ENCODE data around the gene DEFB132. TPM values are rescaled to one million over a fixed set of nuclear protein-coding genes. Genes with fewer than 3 reads are reported as not detected.
"Not testable (repeated sequence)": the region's sequence is repeated elsewhere in the genome, so short reads cannot be mapped to it uniquely, and the experiment has no call there.

DEFB132 gene
- total and polyA plus RNA-seq, 8 donors = 0.02 TPM; not detected in 7

- no peak for ATAC-seq
- Histone ChIP-seq H3K4me3 (no peak overlapping the region), H3K27ac (no peak overlapping the region), H3K9me3 (no peaks in the 10 kb centered on the region), H3K27me3 (no peaks in the 10 kb centered on the region), H3K36me3 (no peaks in the 10 kb centered on the region), H3K4me1 (no peaks in the 10 kb centered on the region)
- WGBS, 2 donors = 78 to 80% methylated on average over 2 of the region's 2 CpGs
- TF ChIP-seq CTCF (IDR thresholded peaks at IDR 0.05) = no peak
- intact Hi-C loops (cut with DNase I) = no loop called here
- FAIRE-seq = no peak
- DNase-seq = no peak
These were observed 14.6 kb upstream of the DEFB132 start for GRCh38 chr20:242905-243304.

GRCh38 chr20:251354-251753 is 6.2 kb upstream of the DEFB132 start:
- H3K36me3 ChIP-seq = no peaks in the 10 kb centered on the region
- peaks cover 0 to 4% (median 0%) of the 10 kb centered on the region in 4 donors for H3K27me3 ChIP-seq
- 66 to 83% methylated on average over 2 of the region's 2 CpGs for WGBS, 2 donors
- intact Hi-C loops (cut with DNase I) = no loop called here
- no peak for FAIRE-seq
- no peak overlapping the region for H3K4me3 ChIP-seq
- no peak for ATAC-seq
- H3K9me3 ChIP-seq = no peaks in the 10 kb centered on the region
- no peak overlapping the region for H3K27ac ChIP-seq
- TF ChIP-seq CTCF (IDR thresholded peaks at IDR 0.05) = no peak
- DNase-seq = no peak
- H3K4me1 ChIP-seq = no peaks in the 10 kb centered on the region

- H3K27ac ChIP-seq = no peak overlapping the region
- H3K9me3 ChIP-seq = no peaks in the 10 kb centered on the region
- no peaks in the 10 kb centered on the region for H3K36me3 ChIP-seq
- intact Hi-C loops (cut with DNase I) = no loop called here
- no peak for FAIRE-seq
- TF ChIP-seq CTCF (IDR thresholded peaks at IDR 0.05) = no peak
- no peaks in the 10 kb centered on the region for H3K4me1 ChIP-seq
- ATAC-seq = no peak
- H3K4me3 ChIP-seq = no peak overlapping the region
- WGBS, 2 donors = 79 to 96% methylated on average over 2 of the region's 2 CpGs
- no peak for DNase-seq
- peaks cover 0 to 4% (median 0%) of the 10 kb centered on the region in 4 donors for H3K27me3 ChIP-seq
These were observed 4.7 kb upstream of the DEFB132 start for GRCh38 chr20:252801-253200.

GRCh38 chr20:253447-253846 is 4.1 kb upstream of the DEFB132 start:
- H3K9me3 ChIP-seq; H3K36me3 ChIP-seq; ATAC-seq; intact Hi-C loops (cut with DNase I); H3K27me3 ChIP-seq; FAIRE-seq; DNase-seq; H3K27ac ChIP-seq; H3K4me3 ChIP-seq; H3K4me1 ChIP-seq: not testable (repeated sequence)
- WGBS, 2 donors = 40 to 57% methylated on average over 6 of the region's 6 CpGs

GRCh38 chr20:258269-258858 is 840 bp downstream of the DEFB132 start:
- ATAC-seq (no peak), DNase-seq (no peak), FAIRE-seq (no peak)
- intact Hi-C loops (cut with DNase I) = no loop called here
- H3K36me3 ChIP-seq = no peaks in the 10 kb centered on the region
- H3K27me3 ChIP-seq = no peaks in the 10 kb centered on the region
- no peaks in the 10 kb centered on the region for H3K9me3 ChIP-seq
- no peaks in the 10 kb centered on the region for H3K4me1 ChIP-seq
- no peak overlapping the region for H3K4me3 ChIP-seq
- no peak overlapping the region for H3K27ac ChIP-seq
- 45 to 48% methylated on average over 4 of the region's 4 CpGs for WGBS, 2 donors
- TF ChIP-seq CTCF (IDR thresholded peaks at IDR 0.05) = no peak
